ENCODE measurements around the gene OR2Z1.

OR2Z1 gene, protein sequence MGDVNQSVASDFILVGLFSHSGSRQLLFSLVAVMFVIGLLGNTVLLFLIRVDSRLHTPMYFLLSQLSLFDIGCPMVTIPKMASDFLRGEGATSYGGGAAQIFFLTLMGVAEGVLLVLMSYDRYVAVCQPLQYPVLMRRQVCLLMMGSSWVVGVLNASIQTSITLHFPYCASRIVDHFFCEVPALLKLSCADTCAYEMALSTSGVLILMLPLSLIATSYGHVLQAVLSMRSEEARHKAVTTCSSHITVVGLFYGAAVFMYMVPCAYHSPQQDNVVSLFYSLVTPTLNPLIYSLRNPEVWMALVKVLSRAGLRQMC

GRCh38 chr19:8721334-8721733 lies at the start of gene OR2Z1:
TSS of gene OR2Z1 (plus strand) at chr19:8721634. CDS start at chr19:8731029, 9,395 bp downstream.
- no peak for DNase-seq

DNA sequence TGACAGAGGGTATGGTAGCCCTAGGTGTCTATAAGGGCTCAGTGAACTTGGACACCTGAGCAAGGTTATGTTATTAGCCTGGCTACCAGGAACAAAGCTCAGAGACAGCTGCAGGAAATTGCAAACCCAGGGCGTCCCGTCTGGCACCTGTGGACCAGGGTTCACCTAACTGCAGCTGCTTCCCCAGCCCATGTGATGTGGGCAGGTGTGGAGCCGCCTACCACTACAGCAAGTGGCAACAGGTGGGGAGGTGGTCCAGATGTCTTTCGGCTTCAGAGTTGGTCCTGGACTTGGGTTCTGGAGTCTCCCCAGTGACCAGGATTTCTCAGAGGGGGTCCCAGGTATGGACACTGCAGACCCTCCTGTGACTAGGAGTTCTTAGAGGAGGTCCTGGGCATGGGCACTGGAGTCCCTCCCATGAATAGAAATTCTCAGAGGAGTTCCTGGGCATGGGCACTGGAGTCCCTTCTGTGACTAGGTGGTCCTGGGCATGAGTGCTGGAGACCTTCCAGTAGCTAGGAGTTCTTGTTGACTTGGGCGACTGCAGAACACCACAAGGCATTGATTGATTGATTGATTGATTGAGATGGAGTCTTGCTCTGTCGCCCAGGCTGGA lies 48.0 kb upstream of the OR2Z1 start:
- no peak for DNase-seq

DNA sequence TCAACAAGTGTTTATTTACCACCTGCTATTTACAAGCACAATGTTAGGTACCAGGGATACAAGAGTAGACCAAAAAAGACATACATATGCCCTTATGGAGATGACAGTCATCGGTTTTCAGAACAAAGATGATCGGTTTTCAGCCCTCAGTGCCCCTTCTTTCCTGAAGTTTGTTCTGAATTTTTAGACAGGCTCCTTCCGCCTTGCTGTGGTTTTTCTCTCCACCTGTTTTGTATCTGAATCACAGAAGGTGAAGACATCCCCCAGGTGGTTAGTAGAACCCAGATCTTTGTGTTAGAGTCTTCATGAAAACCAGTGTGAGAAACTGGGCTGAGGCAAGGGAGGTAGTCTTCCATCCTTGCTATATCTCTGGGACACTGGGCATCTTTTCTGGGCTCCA lies 46.4 kb upstream of the OR2Z1 start:
- DNase-seq: no peak

GRCh38 chr19:8678244-8678807 lies 43.1 kb upstream of the OR2Z1 start:
- DNase-seq: no peak

- DNase-seq: no peak
Measured at GRCh38 chr19:8680676-8681344, 40.6 kb upstream of the OR2Z1 start.

DNA sequence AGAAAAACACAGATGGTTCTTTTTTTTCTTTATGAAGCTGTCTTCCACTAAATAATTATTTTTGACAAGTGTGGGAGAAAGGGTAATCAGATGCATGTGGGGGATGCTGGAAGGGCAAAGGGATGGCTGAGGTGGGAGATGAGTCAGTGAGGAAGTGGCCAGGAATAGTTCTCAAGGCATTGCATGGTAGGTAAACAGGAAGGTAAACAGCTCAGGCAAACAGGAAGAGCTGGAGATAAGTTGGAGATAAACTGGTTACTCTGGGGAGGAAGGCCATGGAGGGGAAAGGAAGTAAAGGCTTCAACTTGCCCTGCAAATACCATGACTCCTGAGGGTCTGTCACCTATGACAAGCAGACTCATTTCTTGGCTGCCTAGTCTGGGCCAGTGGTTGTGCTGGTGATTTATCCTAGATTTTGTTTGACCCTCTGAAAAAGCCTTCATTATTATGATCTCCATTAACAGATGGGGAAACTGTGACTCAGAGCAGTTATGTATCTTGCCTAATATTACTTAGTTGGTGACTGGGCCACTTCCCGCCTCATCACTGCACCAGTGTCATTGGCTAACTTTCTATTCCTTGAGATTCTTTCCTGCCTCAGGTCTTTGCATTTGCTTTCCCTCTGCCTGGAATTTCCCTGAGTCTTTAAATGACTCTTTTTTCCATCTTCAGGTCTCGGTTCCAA lies 39.9 kb upstream of the OR2Z1 start:
- DNase-seq: no peak

- DNase-seq: no peak
Measured at GRCh38 chr19:8682472-8682871, 39.0 kb upstream of the OR2Z1 start.

DNA sequence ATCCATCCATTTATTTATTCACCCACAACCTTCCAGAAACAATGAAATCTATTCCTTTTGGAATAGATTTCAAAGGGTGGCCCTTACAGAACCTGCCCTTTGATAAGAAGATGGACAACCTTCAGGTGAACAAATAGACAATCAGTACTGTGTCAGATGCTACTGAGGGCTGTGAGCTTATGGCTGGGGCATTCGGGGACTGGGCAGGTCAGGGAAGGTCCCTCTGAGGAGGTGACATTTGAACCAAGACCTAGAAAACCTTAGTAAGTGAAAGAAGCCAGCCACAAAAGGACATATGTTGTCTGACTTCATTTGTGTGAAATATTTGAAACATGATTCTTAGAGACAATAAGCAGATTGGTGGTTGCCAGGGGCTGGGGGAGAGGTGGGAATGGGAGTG lies 38.5 kb upstream of the OR2Z1 start:
- DNase-seq: no peak

DNA sequence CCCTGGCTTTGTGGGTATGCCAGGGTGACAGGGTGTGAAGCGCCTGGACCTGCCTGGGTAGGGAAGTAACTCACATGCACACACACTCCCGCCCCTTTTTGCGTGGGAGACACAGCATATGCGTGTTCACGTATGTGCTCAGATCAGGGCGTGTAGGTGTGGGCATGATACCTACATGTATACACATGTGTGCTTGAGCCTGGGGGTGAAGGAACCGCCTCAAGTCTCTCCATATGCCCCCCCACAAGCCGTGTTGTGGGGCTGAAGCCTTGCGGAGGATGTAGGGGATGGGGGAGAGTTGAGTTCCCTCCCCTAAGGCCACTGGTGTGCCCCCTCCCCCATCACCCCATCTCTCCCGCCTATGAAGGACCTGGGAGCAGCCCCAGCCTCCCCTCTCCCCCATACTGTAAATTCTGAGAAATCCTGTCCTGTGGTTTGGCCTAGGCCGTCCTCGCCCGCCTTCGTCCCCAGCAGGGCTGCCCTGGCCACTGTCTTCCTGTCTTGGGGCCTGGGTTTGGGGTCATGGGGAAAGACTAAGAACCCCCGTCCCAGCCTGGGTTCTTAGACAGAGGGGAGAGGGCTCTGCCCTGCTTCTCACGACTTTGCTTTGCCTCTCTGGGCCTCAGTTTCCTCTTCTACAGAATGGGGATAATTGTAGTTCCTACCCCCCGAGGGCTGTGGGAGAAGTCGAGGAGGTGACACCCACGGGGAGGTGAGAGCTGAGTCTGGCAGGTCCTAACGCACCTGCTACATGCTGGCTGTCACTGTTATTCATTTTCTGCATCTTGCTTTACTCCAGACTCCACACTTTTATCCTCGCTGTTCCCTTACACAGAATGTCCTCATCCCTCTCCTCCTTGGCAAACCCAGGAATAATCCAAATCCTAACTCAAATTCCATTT lies 37.2 kb upstream of the OR2Z1 start:
- DNase-seq: no peak

DNA sequence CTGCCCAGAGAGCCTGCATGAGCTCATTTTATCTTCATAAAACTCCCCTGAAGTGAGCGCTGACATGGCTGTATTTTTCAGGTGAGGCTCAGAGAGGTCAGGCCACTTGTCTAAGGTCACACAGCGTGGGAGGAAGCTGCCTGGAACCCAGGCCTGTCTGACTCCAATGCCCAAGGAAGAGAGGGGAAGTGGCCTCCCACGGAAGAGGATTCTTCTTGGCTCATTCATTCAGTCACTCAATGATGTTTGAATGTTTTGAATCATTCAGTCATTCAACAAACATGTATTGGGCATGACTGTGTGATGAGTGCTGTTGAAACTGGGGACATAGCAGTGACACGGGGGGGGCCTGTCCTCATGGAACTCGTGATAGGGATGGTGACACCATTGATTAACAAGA lies 34.9 kb upstream of the OR2Z1 start:
- DNase-seq: no peak

DNA sequence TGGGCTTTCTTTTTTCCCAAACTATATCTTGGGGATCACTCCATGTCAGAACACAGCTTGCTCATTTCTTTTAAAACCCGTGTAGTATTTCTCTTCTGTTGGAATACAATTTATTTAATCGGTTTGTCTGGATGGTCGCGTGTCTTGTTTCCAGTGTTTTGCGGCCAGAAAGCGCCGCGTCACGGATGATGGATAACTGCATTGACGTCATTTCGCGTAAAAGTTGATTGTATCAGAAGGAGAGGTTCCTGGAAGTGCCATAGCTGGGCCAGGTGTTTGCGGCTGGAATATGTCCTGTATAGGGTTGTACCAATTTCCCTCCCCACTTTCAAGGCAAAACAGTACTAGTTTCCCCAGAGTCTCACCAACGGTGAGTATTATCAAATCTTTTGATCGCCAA lies 32.5 kb upstream of the OR2Z1 start:
- DNase-seq: no peak

- DNase-seq: no peak
Measured at GRCh38 chr19:8690753-8691539, 30.5 kb upstream of the OR2Z1 start.

GRCh38 chr19:8695501-8695900 lies 25.9 kb upstream of the OR2Z1 start:
- no peak for DNase-seq

DNA sequence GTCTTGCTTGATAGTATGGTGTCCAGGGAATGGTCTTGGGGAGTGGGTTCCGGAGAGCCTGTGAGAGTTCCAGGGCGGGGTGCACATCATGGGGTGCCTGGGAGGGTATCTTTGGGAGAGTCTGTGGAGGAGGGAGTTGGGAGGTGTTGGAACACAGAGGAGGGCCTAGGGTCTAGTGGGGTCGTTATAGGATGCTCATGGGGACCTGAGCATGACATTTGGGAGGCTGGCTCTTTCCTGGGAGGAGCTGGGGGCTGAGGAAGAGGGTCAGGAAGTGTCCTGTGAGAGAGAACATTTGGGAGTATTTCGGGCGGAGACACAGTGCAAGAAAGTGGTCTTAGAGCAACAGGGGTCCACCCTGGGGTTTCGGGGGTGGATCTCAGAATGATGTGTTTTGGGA lies 25.5 kb upstream of the OR2Z1 start:
- no peak for DNase-seq

- DNase-seq: no peak
Measured at GRCh38 chr19:8696993-8697392, 24.4 kb upstream of the OR2Z1 start.

GRCh38 chr19:8697671-8698432 lies 23.6 kb upstream of the OR2Z1 start:
- no peak for DNase-seq

- DNase-seq: no peak
Measured at GRCh38 chr19:8698433-8699063, 22.9 kb upstream of the OR2Z1 start, which contains the start of gene ACTL9. TSS of gene ACTL9 (minus strand) at chr19:8698795. CDS start at chr19:8698701, 94 bp downstream.

- DNase-seq: no peak
Measured at GRCh38 chr19:8699908-8700307, 21.5 kb upstream of the OR2Z1 start.

DNA sequence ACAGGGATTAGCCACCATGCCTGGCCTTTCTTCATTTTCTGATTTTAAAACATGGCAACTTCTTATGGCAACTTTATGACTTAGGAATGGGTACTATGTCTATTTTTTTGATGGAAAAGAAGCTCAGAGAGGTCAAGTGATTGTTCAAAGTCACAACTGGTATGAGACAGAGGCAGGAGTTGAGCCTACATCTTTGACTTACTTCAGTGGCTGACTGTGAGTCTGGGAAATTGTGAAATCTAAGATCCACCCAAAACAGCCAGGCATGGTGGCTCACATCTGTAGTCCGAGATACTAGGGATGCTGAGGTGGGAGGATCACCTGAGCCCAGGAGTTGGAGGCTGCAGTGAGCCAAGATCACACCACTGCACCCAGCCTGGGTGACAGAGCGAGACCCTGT lies 20.5 kb upstream of the OR2Z1 start:
- DNase-seq: no peak

- DNase-seq: no peak
Measured at GRCh38 chr19:8702350-8702749, 19.1 kb upstream of the OR2Z1 start.
